Measurements from ENCODE around the gene ARGFX. TPM values are rescaled to one million over a fixed set of nuclear protein-coding genes. Genes with fewer than 3 reads are reported as not detected.

The ARGFX gene
- total and polyA plus RNA-seq, 2 of the 13 experiments (the other 11 are each of a cell fraction or from before 2014, with no cell fraction given): not detected

GRCh38 chr3:121531269-121531668 lies 36.5 kb upstream of the ARGFX start (continued):
- TF ChIP-seq FIP1L1 (IDR thresholded peaks at IDR 0.05; ENCODE audit: borderline replicate concordance, insufficient read depth, low read depth, low read length): no peak
- TF ChIP-seq ELF3 (CRISPR knock-in tag; IDR thresholded peaks at IDR 0.05): no peak

GRCh38 chr3:121542924-121543323 lies 24.8 kb upstream of the ARGFX start:
- no peak for ATAC-seq
- DNase-seq (ENCODE audit: low spot score): no peak
- no TSS peak for BruUV-seq (replicated peaks)
- no peaks in the 10 kb centered on the region for H3K9me3 ChIP-seq (ENCODE audit: low read length)
- no peak overlapping the region for H3K4me2 ChIP-seq (ENCODE audit: low read depth, low read length)
- ChIA-PET CTCF (ENCODE audit: low intra/inter-chr PET ratio, low total read pairs) (no interaction called here), POLR2A (no interaction called here)
- FAIRE-seq: no peak
- H3K4me3 ChIP-seq (replicated peaks in 1 of 3; ENCODE audit: insufficient read depth in 1 of 3, low read depth in 2 of 3, low read length in 3 of 3): no peak overlapping the region
- no peak overlapping the region for H2AFZ ChIP-seq (ENCODE audit: low read length)
- H4K20me1 ChIP-seq (ENCODE audit: insufficient read depth, low read length): no peaks in the 10 kb centered on the region
- H3K4me1 ChIP-seq (ENCODE audit: insufficient read depth, low read length): peaks cover 9% of the 10 kb centered on the region
- H3K79me2 ChIP-seq (ENCODE audit: insufficient read depth, low read length): peaks cover 15% of the 10 kb centered on the region
- peaks cover 0 to 26% of the 10 kb centered on the region in 2 experiments; a peak in 2 of 5 replicates for H3K36me3 ChIP-seq (replicated peaks in 1 of 2; ENCODE audit: control insufficient read depth in 1 of 2, insufficient read depth in 2 of 2, low read length in 2 of 2)
- in situ Hi-C loops (cut with HindIII; ENCODE audit: extremely low pct_ligation_motif_present, low pct_unique_long_range_greater_than_20kb): loop anchor here (10.0 kb wide), 1 partner anchor 452 kb away; no protein-coding TSS in a partner anchor
- intact Hi-C loops (cut with micrococcal nuclease; ENCODE audit: unreplicated experiment): loop anchor here (10.0 kb wide), 2 partner anchors 842 to 1132 kb away; partner anchors contain the start of genes FAM162A and MIX23
- no peak overlapping the region for H3K9ac ChIP-seq (ENCODE audit: insufficient read depth, low read depth, low read length)
- H3K27ac ChIP-seq (ENCODE audit: extremely low read length, insufficient read depth, low read length): no peak overlapping the region
- no peaks in the 10 kb centered on the region; a peak in 1 of 5 replicates for H3K27me3 ChIP-seq (ENCODE audit: control insufficient read depth in 1 of 2, insufficient read depth in 2 of 2, low read length in 2 of 2)
- no peak for TF ChIP-seq POLR2AphosphoS2 (IDR thresholded peaks at IDR 0.05; ENCODE audit: low read depth, low read length)
- TF ChIP-seq LCORL (IDR thresholded peaks at IDR 0.05): no peak
- no peak for TF ChIP-seq LCORL (CRISPR knock-in tag; IDR thresholded peaks at IDR 0.05)
- TF ChIP-seq ZNF326 (CRISPR knock-in tag; IDR thresholded peaks at IDR 0.05; ENCODE audit: borderline replicate concordance): no peak
- TF ChIP-seq BHLHE40 (IDR thresholded peaks at IDR 0.05; ENCODE audit: low read length): no peak
- no peak for TF ChIP-seq ZNF501 (CRISPR knock-in tag; IDR thresholded peaks at IDR 0.05)
- no peak for TF ChIP-seq ZNF577 (CRISPR knock-in tag; IDR thresholded peaks at IDR 0.05; ENCODE audit: borderline replicate concordance, low read depth)
- TF ChIP-seq THAP9 (CRISPR knock-in tag; IDR thresholded peaks at IDR 0.05; ENCODE audit: borderline replicate concordance): no peak
- TF ChIP-seq THAP8 (CRISPR knock-in tag; IDR thresholded peaks at IDR 0.05; ENCODE audit: borderline replicate concordance): no peak
- no peak for TF ChIP-seq ZBTB7A (CRISPR knock-in tag; IDR thresholded peaks at IDR 0.05)
- TF ChIP-seq BATF2 (CRISPR knock-in tag; IDR thresholded peaks at IDR 0.05): no peak
- TF ChIP-seq MIER2 (CRISPR knock-in tag; IDR thresholded peaks at IDR 0.05): no peak
- no peak for TF ChIP-seq ZBTB3 (CRISPR knock-in tag; IDR thresholded peaks at IDR 0.05; ENCODE audit: borderline replicate concordance, low read depth)
- TF ChIP-seq NR2F1 (CRISPR knock-in tag; IDR thresholded peaks at IDR 0.05): no peak
- no peak for TF ChIP-seq TFE3 (CRISPR knock-in tag; IDR thresholded peaks at IDR 0.05)
- TF ChIP-seq ZNF431 (CRISPR knock-in tag; IDR thresholded peaks at IDR 0.05; ENCODE audit: borderline replicate concordance, low read depth): no peak

Data from HepG2 (cell line).